ENCODE data around the gene CASZ1. TPM values are rescaled to one million over a fixed set of nuclear protein-coding genes. Genes with fewer than 3 reads are reported as not detected.

Gene CASZ1
- polyA plus RNA-seq, 2 of the 4 experiments (the other 2 are of a cell fraction) = 0.52 to 1.2 TPM

DNA sequence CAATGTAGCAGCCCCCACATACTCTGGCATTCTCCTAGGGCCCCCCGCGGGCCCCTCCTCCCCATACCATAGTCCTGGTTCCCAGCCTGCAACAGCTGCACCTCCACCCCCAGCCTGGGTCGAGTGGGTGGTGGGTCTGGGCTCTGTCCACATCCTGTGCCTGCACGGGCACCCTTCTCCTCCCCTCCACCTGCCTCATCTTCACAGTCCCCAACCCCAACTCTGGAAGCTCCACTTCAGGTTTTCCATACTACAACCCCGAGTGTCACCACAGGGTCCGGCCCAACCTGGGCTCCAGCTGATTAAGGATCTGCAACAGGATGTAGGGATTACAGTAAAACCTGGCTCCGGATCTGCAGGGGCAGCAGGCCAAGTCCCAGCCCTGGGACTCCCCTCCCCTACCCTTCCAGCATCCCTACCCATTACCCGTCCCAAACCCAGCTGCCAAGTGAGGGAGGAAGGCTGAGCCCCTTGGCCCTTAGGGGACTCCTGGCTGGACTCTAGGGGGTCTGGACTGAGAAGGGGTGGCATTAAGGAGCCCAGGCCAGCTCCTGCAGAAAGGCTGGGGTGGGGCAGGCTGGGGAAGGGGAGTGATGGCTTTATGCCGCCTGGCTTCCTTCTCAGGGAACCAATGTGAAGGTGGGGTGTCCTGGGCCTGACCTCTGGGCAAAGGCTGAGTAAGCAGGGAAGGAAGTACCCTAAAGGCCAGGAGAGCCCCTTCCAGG is 116.8 kb downstream of the CASZ1 start (continued):
- TF ChIP-seq POLR2AphosphoS2 (conservative IDR thresholded peaks at IDR 0.05; ENCODE audit: low read length) = no peak
- TF ChIP-seq, protein P1, sequence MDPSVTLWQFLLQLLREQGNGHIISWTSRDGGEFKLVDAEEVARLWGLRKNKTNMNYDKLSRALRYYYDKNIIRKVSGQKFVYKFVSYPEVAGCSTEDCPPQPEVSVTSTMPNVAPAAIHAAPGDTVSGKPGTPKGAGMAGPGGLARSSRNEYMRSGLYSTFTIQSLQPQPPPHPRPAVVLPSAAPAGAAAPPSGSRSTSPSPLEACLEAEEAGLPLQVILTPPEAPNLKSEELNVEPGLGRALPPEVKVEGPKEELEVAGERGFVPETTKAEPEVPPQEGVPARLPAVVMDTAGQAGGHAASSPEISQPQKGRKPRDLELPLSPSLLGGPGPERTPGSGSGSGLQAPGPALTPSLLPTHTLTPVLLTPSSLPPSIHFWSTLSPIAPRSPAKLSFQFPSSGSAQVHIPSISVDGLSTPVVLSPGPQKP (IDR thresholded peaks at IDR 0.05; ENCODE audit: low read depth, low read length) = no peak
- TF ChIP-seq FOXS1 (CRISPR knock-in tag; IDR thresholded peaks at IDR 0.05) = no peak
- TF ChIP-seq EHF (CRISPR knock-in tag; IDR thresholded peaks at IDR 0.05) = no peak

DNA sequence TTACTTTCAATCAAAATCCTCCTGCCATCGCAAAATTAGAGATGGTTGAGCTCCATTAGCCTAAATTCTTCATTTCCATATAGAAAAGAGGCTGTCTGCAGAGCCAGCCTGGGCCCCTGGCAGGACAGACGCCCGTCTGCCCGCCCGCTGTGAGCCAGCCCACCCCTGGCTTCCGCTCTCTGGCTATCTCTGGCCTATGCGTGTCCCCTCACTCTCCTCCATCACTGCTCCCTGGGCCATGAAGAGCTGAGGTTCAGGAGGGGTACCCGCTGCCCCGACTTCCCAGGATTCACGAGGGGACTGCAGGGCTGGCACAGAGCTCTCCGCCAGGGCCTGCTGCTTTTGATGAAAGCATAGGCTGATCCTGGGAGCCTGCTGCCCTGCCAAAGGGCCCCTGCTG is 117.6 kb downstream of the CASZ1 start:
- 99% methylated on average over 10 of the region's 11 CpGs for WGBS (ENCODE audit: missing lambda C conversion rate)
- Histone ChIP-seq H3K27ac (no peak overlapping the region), H3K4me3 (no peak overlapping the region), H3K9me3 (no peaks in the 10 kb centered on the region), H3K4me1 (no peaks in the 10 kb centered on the region), H3K4me2 (no peak overlapping the region)
- FAIRE-seq (no peak), DNase-seq (ENCODE audit: low read depth in 1 of 2, low spot score in 1 of 2) (no peak), ATAC-seq (no peak)
- POLR2A ChIA-PET = no interaction called here
- TF ChIP-seq MAZ (IDR thresholded peaks at IDR 0.05; ENCODE audit: borderline replicate concordance, low read depth, low read length) = no peak
- TF ChIP-seq, protein P2, sequence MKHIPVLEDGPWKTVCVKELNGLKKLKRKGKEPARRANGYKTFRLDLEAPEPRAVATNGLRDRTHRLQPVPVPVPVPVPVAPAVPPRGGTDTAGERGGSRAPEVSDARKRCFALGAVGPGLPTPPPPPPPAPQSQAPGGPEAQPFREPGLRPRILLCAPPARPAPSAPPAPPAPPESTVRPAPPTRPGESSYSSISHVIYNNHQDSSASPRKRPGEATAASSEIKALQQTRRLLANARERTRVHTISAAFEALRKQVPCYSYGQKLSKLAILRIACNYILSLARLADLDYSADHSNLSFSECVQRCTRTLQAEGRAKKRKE (CRISPR knock-in tag; IDR thresholded peaks at IDR 0.05; ENCODE audit: low read depth) = no peak
- no peak for TF ChIP-seq ZC3H11A (IDR thresholded peaks at IDR 0.05)
- TF ChIP-seq, protein P3, sequence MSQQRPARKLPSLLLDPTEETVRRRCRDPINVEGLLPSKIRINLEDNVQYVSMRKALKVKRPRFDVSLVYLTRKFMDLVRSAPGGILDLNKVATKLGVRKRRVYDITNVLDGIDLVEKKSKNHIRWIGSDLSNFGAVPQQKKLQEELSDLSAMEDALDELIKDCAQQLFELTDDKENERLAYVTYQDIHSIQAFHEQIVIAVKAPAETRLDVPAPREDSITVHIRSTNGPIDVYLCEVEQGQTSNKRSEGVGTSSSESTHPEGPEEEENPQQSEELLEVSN (IDR thresholded peaks at IDR 0.05; ENCODE audit: borderline replicate concordance, low read depth) = no peak
- TF ChIP-seq NPAS2 (CRISPR knock-in tag; IDR thresholded peaks at IDR 0.05; ENCODE audit: borderline replicate concordance) = no peak
- no peak for TF ChIP-seq CEBPB (IDR thresholded peaks at IDR 0.05)
- TF ChIP-seq CBX8 (IDR thresholded peaks at IDR 0.05) = no peak
- no peak for TF ChIP-seq EHF (CRISPR knock-in tag; IDR thresholded peaks at IDR 0.05)
- no peak for TF ChIP-seq FOSB (CRISPR knock-in tag; IDR thresholded peaks at IDR 0.05)
- TF ChIP-seq, protein P4, sequence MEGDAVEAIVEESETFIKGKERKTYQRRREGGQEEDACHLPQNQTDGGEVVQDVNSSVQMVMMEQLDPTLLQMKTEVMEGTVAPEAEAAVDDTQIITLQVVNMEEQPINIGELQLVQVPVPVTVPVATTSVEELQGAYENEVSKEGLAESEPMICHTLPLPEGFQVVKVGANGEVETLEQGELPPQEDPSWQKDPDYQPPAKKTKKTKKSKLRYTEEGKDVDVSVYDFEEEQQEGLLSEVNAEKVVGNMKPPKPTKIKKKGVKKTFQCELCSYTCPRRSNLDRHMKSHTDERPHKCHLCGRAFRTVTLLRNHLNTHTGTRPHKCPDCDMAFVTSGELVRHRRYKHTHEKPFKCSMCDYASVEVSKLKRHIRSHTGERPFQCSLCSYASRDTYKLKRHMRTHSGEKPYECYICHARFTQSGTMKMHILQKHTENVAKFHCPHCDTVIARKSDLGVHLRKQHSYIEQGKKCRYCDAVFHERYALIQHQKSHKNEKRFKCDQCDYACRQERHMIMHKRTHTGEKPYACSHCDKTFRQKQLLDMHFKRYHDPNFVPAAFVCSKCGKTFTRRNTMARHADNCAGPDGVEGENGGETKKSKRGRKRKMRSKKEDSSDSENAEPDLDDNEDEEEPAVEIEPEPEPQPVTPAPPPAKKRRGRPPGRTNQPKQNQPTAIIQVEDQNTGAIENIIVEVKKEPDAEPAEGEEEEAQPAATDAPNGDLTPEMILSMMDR (IDR thresholded peaks at IDR 0.05) = no peak
- TF ChIP-seq SREBF2 (IDR thresholded peaks at IDR 0.05) = no peak
- no peak for TF ChIP-seq SMC3 (IDR thresholded peaks at IDR 0.05)
- TF ChIP-seq, protein P5, sequence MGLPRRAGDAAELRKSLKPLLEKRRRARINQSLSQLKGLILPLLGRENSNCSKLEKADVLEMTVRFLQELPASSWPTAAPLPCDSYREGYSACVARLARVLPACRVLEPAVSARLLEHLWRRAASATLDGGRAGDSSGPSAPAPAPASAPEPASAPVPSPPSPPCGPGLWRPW (IDR thresholded peaks at IDR 0.05) = no peak
- no peak for TF ChIP-seq RCOR1 (IDR thresholded peaks at IDR 0.05; ENCODE audit: low read depth, low read length)
- TF ChIP-seq RARB (CRISPR knock-in tag; IDR thresholded peaks at IDR 0.05) = no peak
- CTCF ChIA-PET = no interaction called here

DNA sequence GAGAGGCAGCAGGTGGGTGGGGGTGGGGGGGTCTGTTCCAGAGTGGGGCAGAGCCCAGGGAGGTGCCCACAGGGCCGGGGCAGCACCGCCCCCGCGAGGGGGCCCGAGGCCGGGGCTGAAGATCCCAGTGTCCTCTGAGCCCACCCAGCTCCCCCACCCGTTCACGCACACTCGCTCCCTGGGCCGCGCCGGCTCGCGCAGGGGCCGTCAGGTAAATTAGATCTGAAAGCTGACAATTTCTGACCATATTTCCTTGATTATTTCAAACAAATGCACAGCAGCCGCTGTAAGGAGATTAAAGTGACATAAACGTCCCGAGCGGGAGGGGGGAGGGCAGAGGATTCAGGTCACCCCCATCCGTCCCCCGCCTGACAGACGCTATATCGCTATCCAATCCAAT is 118.0 kb downstream of the CASZ1 start:
- H3K27ac ChIP-seq = no peak overlapping the region

More for the DNA sequence above, 118.0 kb downstream of the CASZ1 start:
- H3K4me1 ChIP-seq = no peaks in the 10 kb centered on the region
- DNase-seq (ENCODE audit: low read depth in 1 of 2, low spot score in 1 of 2) (no peak), ATAC-seq (no peak), FAIRE-seq (no peak)
- CTCF ChIA-PET = no interaction called here
- H3K9me3 ChIP-seq = no peaks in the 10 kb centered on the region
- POLR2A ChIA-PET = no interaction called here
- H3K4me2 ChIP-seq = no peak overlapping the region
- no peak for TF ChIP-seq CHD2 (IDR thresholded peaks at IDR 0.05; ENCODE audit: low read length, partially characterized antibody)
- TF ChIP-seq TFCP2L1 (CRISPR knock-in tag; IDR thresholded peaks at IDR 0.05) = no peak
- no peak for TF ChIP-seq BHLHE40 (IDR thresholded peaks at IDR 0.05; ENCODE audit: low read depth, low read length)
- no peak for TF ChIP-seq ZNF302 (CRISPR knock-in tag; IDR thresholded peaks at IDR 0.05)
- no peak for TF ChIP-seq FOSB (CRISPR knock-in tag; IDR thresholded peaks at IDR 0.05)
- no peak for TF ChIP-seq HDAC2 (IDR thresholded peaks at IDR 0.05)
- no peak for TF ChIP-seq EHMT2 (IDR thresholded peaks at IDR 0.05; ENCODE audit: low read depth)
- no peak for TF ChIP-seq CBX8 (IDR thresholded peaks at IDR 0.05)
- TF ChIP-seq EHF (CRISPR knock-in tag; IDR thresholded peaks at IDR 0.05) = no peak
- no peak for TF ChIP-seq ZC3H11A (IDR thresholded peaks at IDR 0.05)
- TF ChIP-seq KDM5A (IDR thresholded peaks at IDR 0.05) = no peak
- TF ChIP-seq GATA3 (IDR thresholded peaks at IDR 0.05; ENCODE audit: borderline replicate concordance) = no peak
- TF ChIP-seq JUNB (IDR thresholded peaks at IDR 0.05) = no peak
- TF ChIP-seq EP300 (IDR thresholded peaks at IDR 0.05) = no peak
- no peak overlapping the region for H3K4me3 ChIP-seq
- WGBS (ENCODE audit: missing lambda C conversion rate) = 93% methylated on average over 21 of the region's 23 CpGs
